Fibroblast of skin of back (primary cell): ENCODE results near the gene VEPH1.

ENCODE experiments used
- DNase-seq: peaks from one replicate; pipeline ENCODE4 v3.0.0-alpha.2; 2013

The VEPH1 gene

GRCh38 chr3:157523814-157524213 is 20.6 kb upstream of the VEPH1 start:
- no peak for DNase-seq

GRCh38 chr3:157522648-157523047 is 19.4 kb upstream of the VEPH1 start:
- no peak for DNase-seq

GRCh38 chr3:157520485-157521150 is 17.4 kb upstream of the VEPH1 start:
- DNase-seq: no peak

- no peak for DNase-seq
Measured at GRCh38 chr3:157518881-157519280, 15.7 kb upstream of the VEPH1 start.

- no peak for DNase-seq
Measured at GRCh38 chr3:157516928-157517327, 13.7 kb upstream of the VEPH1 start.

GRCh38 chr3:157515398-157515797 is 12.2 kb upstream of the VEPH1 start:
- DNase-seq: no peak

GRCh38 chr3:157514371-157514895 is 11.2 kb upstream of the VEPH1 start:
- no peak for DNase-seq

- DNase-seq: no peak
Measured at GRCh38 chr3:157513585-157513984, 10.4 kb upstream of the VEPH1 start.

- no peak for DNase-seq
Measured at GRCh38 chr3:157512534-157512933, 9.3 kb upstream of the VEPH1 start.

GRCh38 chr3:157508461-157508860 is 5.2 kb upstream of the VEPH1 start:
- DNase-seq: no peak

GRCh38 chr3:157501863-157502262 is 1.4 kb downstream of the VEPH1 start:
- DNase-seq: peak; percentile 21

GRCh38 chr3:157500232-157500631 is 3.0 kb downstream of the VEPH1 start:
- no peak for DNase-seq

- no peak for DNase-seq
Measured at GRCh38 chr3:157499342-157499963, 3.8 kb downstream of the VEPH1 start.

- no peak for DNase-seq
Measured at GRCh38 chr3:157498371-157498770, 4.8 kb downstream of the VEPH1 start.

GRCh38 chr3:157495846-157496245 is 7.4 kb downstream of the VEPH1 start:
- no peak for DNase-seq

GRCh38 chr3:157494581-157495281 is 8.5 kb downstream of the VEPH1 start:
- DNase-seq: peak; percentile 67

GRCh38 chr3:157493627-157494550 is 9.3 kb downstream of the VEPH1 start:
- peak; percentile 65 for DNase-seq

GRCh38 chr3:157491136-157491535 is 12.1 kb downstream of the VEPH1 start:
- no peak for DNase-seq

GRCh38 chr3:157488144-157488543 is 15.1 kb downstream of the VEPH1 start:
- no peak for DNase-seq

GRCh38 chr3:157487339-157487738 is 15.9 kb downstream of the VEPH1 start:
- no peak for DNase-seq

- no peak for DNase-seq
Measured at GRCh38 chr3:157479464-157480243, 23.6 kb downstream of the VEPH1 start.

- no peak for DNase-seq
Measured at GRCh38 chr3:157477441-157477840, 25.8 kb downstream of the VEPH1 start.
